ENCODE results near the gene MAPK9.
"Not testable (repeated sequence)": the region's sequence is repeated elsewhere in the genome, so short reads cannot be mapped to it uniquely, and the experiment has no call there.

The MAPK9 gene

GRCh38 chr5:180299014-180299413 is 7.1 kb upstream of the MAPK9 start:
- not testable (repeated sequence) for DNase-seq (ENCODE audit: low read depth)

GRCh38 chr5:180297587-180298282 is 5.9 kb upstream of the MAPK9 start:
- no peak for DNase-seq (ENCODE audit: low read depth)
- H3K4me3 ChIP-seq (ENCODE audit: low read depth, low read length): no peak overlapping the region

More at GRCh38 chr5:180299014-180299413, 7.1 kb upstream of the MAPK9 start:
- not testable (repeated sequence) for H3K4me3 ChIP-seq (ENCODE audit: low read depth, low read length)

- DNase-seq (ENCODE audit: low read depth): no peak
- no peak overlapping the region for H3K4me3 ChIP-seq (ENCODE audit: low read depth, low read length)
Observed at GRCh38 chr5:180296771-180297170, 4.9 kb upstream of the MAPK9 start.

GRCh38 chr5:180294913-180295555 is 3.2 kb upstream of the MAPK9 start:
- H3K4me3 ChIP-seq (ENCODE audit: low read depth, low read length): no peak overlapping the region
- no peak for DNase-seq (ENCODE audit: low read depth)

- no peak for DNase-seq (ENCODE audit: low read depth)
Observed at GRCh38 chr5:180294411-180294810, 2.5 kb upstream of the MAPK9 start.

GRCh38 chr5:180291234-180291940 is 496 bp downstream of the MAPK9 start:
- DNase-seq (ENCODE audit: low read depth): no peak
- peak overlapping the region; percentile 79 for H3K4me3 ChIP-seq (ENCODE audit: low read depth, low read length)

More at GRCh38 chr5:180294411-180294810, 2.5 kb upstream of the MAPK9 start:
- no peak overlapping the region for H3K4me3 ChIP-seq (ENCODE audit: low read depth, low read length)

GRCh38 chr5:180290568-180291233 is 1.2 kb downstream of the MAPK9 start:
- peak overlapping the region; percentile 79 for H3K4me3 ChIP-seq (ENCODE audit: low read depth, low read length)
- no peak for DNase-seq (ENCODE audit: low read depth)

- no peak for DNase-seq (ENCODE audit: low read depth)
- no peak overlapping the region for H3K4me3 ChIP-seq (ENCODE audit: low read depth, low read length)
Observed at GRCh38 chr5:180289966-180290365, 1.9 kb downstream of the MAPK9 start.

GRCh38 chr5:180289433-180289832 is 2.5 kb downstream of the MAPK9 start:
- DNase-seq (ENCODE audit: low read depth): no peak
- no peak overlapping the region for H3K4me3 ChIP-seq (ENCODE audit: low read depth, low read length)

- DNase-seq (ENCODE audit: low read depth): no peak
- no peak overlapping the region for H3K4me3 ChIP-seq (ENCODE audit: low read depth, low read length)
Observed at GRCh38 chr5:180287868-180288267, 4.0 kb downstream of the MAPK9 start.

GRCh38 chr5:180287404-180287803 is 4.5 kb downstream of the MAPK9 start:
- DNase-seq (ENCODE audit: low read depth): no peak
- no peak overlapping the region for H3K4me3 ChIP-seq (ENCODE audit: low read depth, low read length)

- H3K4me3 ChIP-seq (ENCODE audit: low read depth, low read length): no peak overlapping the region
- no peak for DNase-seq (ENCODE audit: low read depth)
Observed at GRCh38 chr5:180284149-180284548, 7.7 kb downstream of the MAPK9 start.

- no peak for DNase-seq (ENCODE audit: low read depth)
- no peak overlapping the region for H3K4me3 ChIP-seq (ENCODE audit: low read depth, low read length)
Observed at GRCh38 chr5:180283026-180283615, 8.8 kb downstream of the MAPK9 start.

- no peak for DNase-seq (ENCODE audit: low read depth)
- H3K4me3 ChIP-seq (ENCODE audit: low read depth, low read length): no peak overlapping the region
Observed at GRCh38 chr5:180282281-180282680, 9.6 kb downstream of the MAPK9 start.

GRCh38 chr5:180281706-180282105 is 10.2 kb downstream of the MAPK9 start:
- DNase-seq (ENCODE audit: low read depth): no peak
- no peak overlapping the region for H3K4me3 ChIP-seq (ENCODE audit: low read depth, low read length)

- H3K4me3 ChIP-seq (ENCODE audit: low read depth, low read length): no peak overlapping the region
- no peak for DNase-seq (ENCODE audit: low read depth)
Observed at GRCh38 chr5:180274695-180275094, 17.2 kb downstream of the MAPK9 start.

GRCh38 chr5:180271221-180271620 is 20.7 kb downstream of the MAPK9 start:
- H3K4me3 ChIP-seq (ENCODE audit: low read depth, low read length): no peak overlapping the region
- DNase-seq (ENCODE audit: low read depth): no peak

- H3K4me3 ChIP-seq (ENCODE audit: low read depth, low read length): no peak overlapping the region
- DNase-seq (ENCODE audit: low read depth): no peak
Observed at GRCh38 chr5:180259260-180259611, 32.6 kb downstream of the MAPK9 start.

- no peak overlapping the region for H3K4me3 ChIP-seq (ENCODE audit: low read depth, low read length)
- DNase-seq (ENCODE audit: low read depth): no peak
Observed at GRCh38 chr5:180253036-180253824, 38.7 kb downstream of the MAPK9 start.
